GM12878 (cell line): ENCODE data around the gene GARIN5A. TPM values are rescaled to one million over a fixed set of nuclear protein-coding genes. Genes with fewer than 3 reads are reported as not detected.

ENCODE experiments used
- ATAC-seq: fragments of 200-7000 bp; cut with Tn5 transposase; 3 replicates; pipeline ENCODE4 v1.9.1; 2020; ENCODE audit warnings: mild to moderate bottlenecking, moderate library complexity
- BruUV-seq: library from RNA; stranded (reverse); fragments of 400-500 nt; replicated peaks from 2 replicates; lab custom pipeline; 2021; lab: Mats Ljungman, UMichigan
- CTCF ChIA-PET: fragments of 300-600 bp; sonication (Branson Sonifier 250); formaldehyde crosslinking; extraction: SDS; loops from one replicate; lab custom pipeline; 2021; ENCODE audit warnings: inconsistent platforms; lab: Yijun Ruan, JAX
- POLR2A ChIA-PET: fragments of 350-600 bp; formaldehyde crosslinking; extraction: SDS; loops from one replicate; lab custom pipeline; 2021; ENCODE audit warnings: inconsistent platforms; lab: Charles Lee
- RAD21 ChIA-PET: fragments of 300-600 bp; sonication (Branson Sonifier 250); formaldehyde crosslinking; loops from one replicate; lab custom pipeline; 2023; ENCODE audit warnings: antibody characterized with exemption; ENCODE audit not compliant: unreplicated experiment; lab: Charles Lee
- SMC1A ChIA-PET: fragments of 300-600 bp; sonication (Branson Sonifier 250); formaldehyde crosslinking; loops from one replicate; lab custom pipeline; 2023; ENCODE audit not compliant: unreplicated experiment, uncharacterized antibody; lab: Charles Lee
- DNase-seq: peaks from one replicate; pipeline ENCODE4 v3.0.0-alpha.2; 2011; ENCODE audit warnings: low read depth, low spot score
- FAIRE-seq: peaks from 3 replicates; lab custom pipeline; 2011; peaks lifted over from hg19 to GRCh38; lab: Jason Lieb, UNC
- H2AFZ ChIP-seq: 2 replicates; pipeline ENCODE4 v1.6.0; 2011; ENCODE audit warnings: low read depth, low read length, control low read depth; ENCODE audit not compliant: control insufficient read depth
- H3K27ac ChIP-seq: 2 replicates; pipeline ENCODE4 v1.5.1; 2011; ENCODE audit warnings: control low read depth; ENCODE audit not compliant: control insufficient read depth, insufficient read depth
- H3K27me3 ChIP-seq, 2 experiments: replicated peaks in 1 of 2; 2 replicates each; pipeline versions ENCODE4 v1.6.0 to v1.6.1; 2011; ENCODE audit warnings: low read length in 1 of 2; ENCODE audit not compliant: control insufficient read depth in 2 of 2, insufficient read depth in 2 of 2
- H3K36me3 ChIP-seq, 2 experiments: 2 replicates each; pipeline ENCODE4 v1.5.1; 2011; ENCODE audit warnings: low read length in 1 of 2; ENCODE audit not compliant: control insufficient read depth in 2 of 2, insufficient read depth in 2 of 2
- H3K4me1 ChIP-seq: 2 replicates; pipeline ENCODE4 v1.6.1; 2011; ENCODE audit warnings: mild to moderate bottlenecking, low read length, moderate library complexity, mixed read lengths; ENCODE audit not compliant: control insufficient read depth, insufficient read depth
- H3K4me2 ChIP-seq: 2 replicates; pipeline ENCODE4 v1.6.0; 2011; ENCODE audit warnings: control low read depth; ENCODE audit not compliant: control insufficient read depth, insufficient read depth
- H3K4me3 ChIP-seq: fragments of 200-600 bp; sonication (generic); 2 replicates; pipeline ENCODE4 v1.5.1; 2016
- H3K79me2 ChIP-seq: 2 replicates; pipeline ENCODE4 v1.6.0; 2011; ENCODE audit warnings: low read length; ENCODE audit not compliant: control insufficient read depth, insufficient read depth
- H3K9ac ChIP-seq: 2 replicates; pipeline ENCODE4 v1.8.0; 2011; ENCODE audit warnings: low read length, control low read depth, mixed read lengths; ENCODE audit not compliant: control insufficient read depth, insufficient read depth
- H3K9me3 ChIP-seq: replicated peaks from 3 replicates; pipeline ENCODE4 v1.5.1; 2011; ENCODE audit warnings: mild to moderate bottlenecking, low read length; ENCODE audit not compliant: control insufficient read depth, insufficient read depth
- H4K20me1 ChIP-seq: 2 replicates; pipeline ENCODE4 v1.6.0; 2011; ENCODE audit not compliant: control insufficient read depth, insufficient read depth
- BACH1 ChIP-seq: fragments of 450-650 bp; IDR thresholded peaks from 2 replicates; pipeline ENCODE4 v1.6.1; 2017; ENCODE audit warnings: mild to moderate bottlenecking, borderline replicate concordance
- CBFB ChIP-seq: IDR thresholded peaks from 2 replicates; pipeline ENCODE4 v1.6.1; 2016; ENCODE audit warnings: antibody characterized with exemption, low read depth
- CHD1 ChIP-seq: IDR thresholded peaks from 2 replicates; pipeline ENCODE4 v1.6.1; 2012; ENCODE audit warnings: low read depth, low read length, improper control_type of control experiment
- GABPA ChIP-seq: IDR thresholded peaks from 2 replicates; pipeline ENCODE4 v1.6.1; 2014; ENCODE audit warnings: antibody characterized with exemption, low read depth, mild to moderate bottlenecking, inconsistent platforms
- KDM1A ChIP-seq: fragments of 200-600 bp; sonication (generic); IDR thresholded peaks from 2 replicates; pipeline ENCODE4 v1.6.1; 2016; ENCODE audit warnings: borderline replicate concordance
- RELA ChIP-seq: fragments of 450-650 bp; IDR thresholded peaks from 2 replicates; pipeline ENCODE4 v1.8.0; 2014; ENCODE audit warnings: borderline replicate concordance; ENCODE audit not compliant: partially characterized antibody
- SMARCA5 ChIP-seq: fragments of 450-650 bp; IDR thresholded peaks from 2 replicates; pipeline ENCODE4 v1.6.1; 2017; ENCODE audit warnings: mild to moderate bottlenecking
- SREBF1 ChIP-seq: IDR thresholded peaks from 2 replicates; pipeline ENCODE4 v1.6.1; 2012; ENCODE audit warnings: mild to moderate bottlenecking, low read length
- TCF3 ChIP-seq: IDR thresholded peaks from 2 replicates; pipeline ENCODE4 v1.6.1; 2012; ENCODE audit warnings: low read depth, mild to moderate bottlenecking, low read length, borderline replicate concordance; ENCODE audit not compliant: insufficient read depth
- ZBTB4 ChIP-seq: fragments of 450-650 bp; formaldehyde crosslinking; IDR thresholded peaks from 2 replicates; pipeline ENCODE4 v1.4.0; 2022; ENCODE audit warnings: mild to moderate bottlenecking, moderate library complexity
- WGBS: methylation state at CpG from one replicate; pipeline ENCODE4 v1.1.6; 2016; ENCODE audit warnings: low lambda C conversion rate; ENCODE audit not compliant: insufficient replicate concordance, insufficient coverage; ENCODE audit errors: missing lambda C conversion rate; 5-methylcytosine and 5-hydroxymethylcytosine counted together
- in situ Hi-C: fragments of 300-500 bp; cut with MboI; formaldehyde crosslinking; loops from 9 replicates; pipeline ENCODE4 v1.14.3; 2018; ENCODE audit warnings: mixed read lengths
- intact Hi-C: fragments of 100-400 bp; cut with micrococcal nuclease; formaldehyde crosslinking; loops from one replicate; pipeline ENCODE4 v1.14.2; 2022; ENCODE audit not compliant: unreplicated experiment
- polyA plus RNA-seq, 11 experiments: library from polyadenylated mRNA; depleted of rRNA in 4 of 11; unstranded in 6 of 11; stranded (reverse) in 5 of 11; fragments of >200 nt; fragmentation: Nextera tagmentation in 4 of 11; fragmentation: Illumina TruSeq in 1 of 11; extraction: Ambion mirVana in 4 of 11; extraction: Trizol in 1 of 11; gene quantifications; 1 replicate in 1 of 11; 2 replicates in 10 of 11; pipeline versions ENCODE4 v1.2.1 to v1.2.3, GENCODE V29; 2011 to 2016; ENCODE audit warnings: inconsistent platforms in 2 of 11, missing spikeins in 2 of 11, low read depth in 1 of 11
- total RNA-seq, 4 experiments: library from RNA; depleted of rRNA in 3 of 4; stranded (reverse); fragments of >200 nt in 3 of 4; fragmentation: Illumina TruSeq in 1 of 4; extraction: Trizol in 1 of 4; gene quantifications; 2 replicates each; pipeline versions ENCODE4 v1.2.1 to v1.2.3, GENCODE V29; 2013 to 2021

GARIN5A gene
- total and polyA plus RNA-seq, 10 of the 15 experiments (the other 5 are each of a cell fraction or from before 2014, with no cell fraction given), result 0.18 to 1.2 (median 0.24) TPM; not detected in 6

- Histone ChIP-seq H3K27me3 (no peaks in the 10 kb centered on the region), H3K9me3 (no peaks in the 10 kb centered on the region), H2AFZ (no peak overlapping the region), H3K4me3 (no peak overlapping the region), H3K4me1 (peaks cover 20% of the 10 kb centered on the region), H3K79me2 (no peaks in the 10 kb centered on the region), H3K9ac (no peak overlapping the region), H4K20me1 (no peaks in the 10 kb centered on the region), H3K4me2 (no peak overlapping the region), H3K27ac (no peak overlapping the region), H3K36me3 (no peaks in the 10 kb centered on the region)
- ChIA-PET RAD21 (no interaction called here), SMC1A (interaction anchor here (1.1 kb wide), 1 partner anchor 37 kb away, joined by 3 read pairs; no protein-coding TSS in a partner anchor), POLR2A (interaction anchor here (0.5 kb wide), 1 partner anchor 204 kb away, joined by 4 read pairs; no protein-coding TSS in a partner anchor), CTCF (interaction anchor here (0.8 kb wide), 1 partner anchor 89 kb away, joined by 5 read pairs; no protein-coding TSS in a partner anchor)
- WGBS, result 53% methylated on average over 5 of the region's 5 CpGs
- DNase-seq (no peak), ATAC-seq (no peak), FAIRE-seq (no peak)
- BruUV-seq, result no TSS peak
- TF ChIP-seq SMARCA5, result no peak
- TF ChIP-seq GABPA, result no peak
- no peak for TF ChIP-seq CHD1
- no peak for TF ChIP-seq KDM1A
- TF ChIP-seq CBFB, result no peak
- TF ChIP-seq RELA, result no peak
- TF ChIP-seq ZBTB4 (CRISPR knock-in tag), result no peak
- TF ChIP-seq BACH1, result no peak
- no peak for TF ChIP-seq SREBF1
- no peak for TF ChIP-seq TCF3
- in situ Hi-C loops, result no loop called here
- intact Hi-C loops, result no loop called here
Observed at GRCh38 chr19:50457300-50457699, 19.3 kb downstream of the GARIN5A start.
